NCI-H1694 treated with DMSO at 0.1 percent for 48 hours (cell line): ENCODE measurements around the gene WNT3A.

Source experiments
- DNase-seq: peaks from one replicate; lab custom pipeline; 2025; lab: John Stamatoyannopoulos, UW

Gene WNT3A

DNA sequence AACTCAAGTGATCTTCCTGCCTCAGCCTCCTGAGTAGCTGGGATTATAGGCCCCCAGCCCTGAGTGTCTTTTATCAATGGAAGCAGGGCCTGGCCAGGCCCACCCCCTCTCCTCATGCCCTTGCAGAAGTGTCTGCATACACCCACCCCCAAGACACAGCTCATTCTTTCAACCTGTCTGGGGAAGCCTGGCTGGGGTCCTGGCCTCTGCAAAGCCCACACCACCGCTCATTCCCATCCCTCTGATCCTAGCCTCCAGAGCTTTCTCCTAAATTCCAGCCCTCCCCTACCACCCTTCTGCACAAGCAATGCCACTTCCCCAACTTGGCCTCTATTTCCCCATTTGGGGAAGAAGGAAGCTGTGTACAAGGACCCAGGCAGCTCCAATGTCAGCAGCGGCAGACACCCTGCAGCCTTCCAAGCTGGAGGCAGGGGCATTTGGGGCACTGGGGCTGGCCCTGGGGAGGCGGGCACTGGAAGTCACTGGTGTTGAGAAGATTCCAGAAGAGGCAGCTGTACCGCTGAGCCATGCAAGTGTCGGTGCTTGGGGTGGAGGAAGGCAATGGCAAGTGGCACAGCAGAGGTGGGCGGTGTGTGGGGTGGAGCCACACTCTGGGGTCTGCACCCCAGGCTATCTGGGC is 42.0 kb downstream of the WNT3A start:
- DNase-seq, result no peak

DNA sequence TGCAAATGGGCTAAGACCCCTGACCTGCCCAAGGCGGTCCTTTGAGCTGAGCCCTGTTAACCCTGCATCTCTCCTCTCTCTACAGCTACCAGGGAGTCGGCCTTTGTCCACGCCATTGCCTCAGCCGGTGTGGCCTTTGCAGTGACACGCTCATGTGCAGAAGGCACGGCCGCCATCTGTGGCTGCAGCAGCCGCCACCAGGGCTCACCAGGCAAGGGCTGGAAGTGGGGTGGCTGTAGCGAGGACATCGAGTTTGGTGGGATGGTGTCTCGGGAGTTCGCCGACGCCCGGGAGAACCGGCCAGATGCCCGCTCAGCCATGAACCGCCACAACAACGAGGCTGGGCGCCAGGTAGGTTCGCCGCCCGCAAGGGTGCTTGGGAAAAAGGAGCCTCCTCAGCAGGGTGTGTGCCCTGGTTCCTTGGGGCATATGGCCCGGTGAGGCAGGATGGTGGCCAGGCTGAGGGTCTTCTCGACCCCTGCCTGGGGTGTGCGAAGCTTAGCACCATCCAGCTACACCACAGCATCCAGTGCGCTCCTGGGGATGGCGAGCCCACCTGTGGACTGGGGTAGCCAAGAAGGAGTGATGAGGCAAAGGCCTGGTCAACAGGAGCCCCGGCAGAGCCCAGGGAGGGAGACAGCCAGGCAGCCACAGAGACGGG is 43.9 kb downstream of the WNT3A start:
- DNase-seq, result no peak

DNA sequence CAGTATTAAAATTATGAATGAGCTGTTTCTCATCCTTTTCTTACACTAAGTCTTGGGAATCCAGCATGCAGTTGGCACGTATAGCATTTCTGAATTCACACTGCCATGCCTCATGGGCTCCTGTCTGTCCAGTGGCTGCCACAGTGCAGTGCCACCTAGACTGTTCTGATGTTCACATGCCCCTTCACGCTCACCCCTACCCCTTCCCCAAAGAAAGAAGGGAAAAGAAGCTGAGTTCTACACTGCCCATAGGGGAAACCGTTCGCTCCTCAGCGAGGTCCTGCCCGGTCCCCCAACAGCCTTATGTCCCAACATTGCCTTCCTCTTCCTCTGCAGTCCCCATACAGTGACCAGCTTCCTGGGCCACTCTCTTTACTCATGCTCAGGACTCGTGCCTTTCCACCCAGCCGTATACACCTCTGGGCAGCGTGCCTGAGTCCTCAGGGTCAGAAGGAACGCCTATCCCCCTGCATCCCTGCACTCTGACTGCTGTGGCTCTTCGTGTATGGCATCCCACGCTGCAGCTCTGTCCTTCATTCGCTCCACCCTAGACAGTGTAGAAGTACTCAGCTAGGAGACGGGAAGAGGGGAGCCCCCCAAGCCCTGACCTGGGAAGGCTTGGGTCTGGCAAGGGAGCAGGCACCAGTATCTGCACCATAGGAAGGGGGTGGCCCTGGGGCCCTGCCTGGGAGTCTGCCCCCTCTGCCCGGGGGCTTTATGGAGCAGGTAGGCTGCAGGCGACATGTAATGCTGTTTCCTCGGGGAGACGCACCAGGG is 51.6 kb downstream of the WNT3A start:
- DNase-seq, result no peak

DNA sequence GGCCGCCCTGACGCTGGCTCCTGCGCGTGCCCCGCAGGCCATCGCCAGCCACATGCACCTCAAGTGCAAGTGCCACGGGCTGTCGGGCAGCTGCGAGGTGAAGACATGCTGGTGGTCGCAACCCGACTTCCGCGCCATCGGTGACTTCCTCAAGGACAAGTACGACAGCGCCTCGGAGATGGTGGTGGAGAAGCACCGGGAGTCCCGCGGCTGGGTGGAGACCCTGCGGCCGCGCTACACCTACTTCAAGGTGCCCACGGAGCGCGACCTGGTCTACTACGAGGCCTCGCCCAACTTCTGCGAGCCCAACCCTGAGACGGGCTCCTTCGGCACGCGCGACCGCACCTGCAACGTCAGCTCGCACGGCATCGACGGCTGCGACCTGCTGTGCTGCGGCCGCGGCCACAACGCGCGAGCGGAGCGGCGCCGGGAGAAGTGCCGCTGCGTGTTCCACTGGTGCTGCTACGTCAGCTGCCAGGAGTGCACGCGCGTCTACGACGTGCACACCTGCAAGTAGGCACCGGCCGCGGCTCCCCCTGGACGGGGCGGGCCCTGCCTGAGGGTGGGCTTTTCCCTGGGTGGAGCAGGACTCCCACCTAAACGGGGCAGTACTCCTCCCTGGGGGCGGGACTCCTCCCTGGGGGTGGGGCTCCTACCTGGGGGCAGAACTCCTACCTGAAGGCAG is 52.3 kb downstream of the WNT3A start:
- DNase-seq, result no peak

DNA sequence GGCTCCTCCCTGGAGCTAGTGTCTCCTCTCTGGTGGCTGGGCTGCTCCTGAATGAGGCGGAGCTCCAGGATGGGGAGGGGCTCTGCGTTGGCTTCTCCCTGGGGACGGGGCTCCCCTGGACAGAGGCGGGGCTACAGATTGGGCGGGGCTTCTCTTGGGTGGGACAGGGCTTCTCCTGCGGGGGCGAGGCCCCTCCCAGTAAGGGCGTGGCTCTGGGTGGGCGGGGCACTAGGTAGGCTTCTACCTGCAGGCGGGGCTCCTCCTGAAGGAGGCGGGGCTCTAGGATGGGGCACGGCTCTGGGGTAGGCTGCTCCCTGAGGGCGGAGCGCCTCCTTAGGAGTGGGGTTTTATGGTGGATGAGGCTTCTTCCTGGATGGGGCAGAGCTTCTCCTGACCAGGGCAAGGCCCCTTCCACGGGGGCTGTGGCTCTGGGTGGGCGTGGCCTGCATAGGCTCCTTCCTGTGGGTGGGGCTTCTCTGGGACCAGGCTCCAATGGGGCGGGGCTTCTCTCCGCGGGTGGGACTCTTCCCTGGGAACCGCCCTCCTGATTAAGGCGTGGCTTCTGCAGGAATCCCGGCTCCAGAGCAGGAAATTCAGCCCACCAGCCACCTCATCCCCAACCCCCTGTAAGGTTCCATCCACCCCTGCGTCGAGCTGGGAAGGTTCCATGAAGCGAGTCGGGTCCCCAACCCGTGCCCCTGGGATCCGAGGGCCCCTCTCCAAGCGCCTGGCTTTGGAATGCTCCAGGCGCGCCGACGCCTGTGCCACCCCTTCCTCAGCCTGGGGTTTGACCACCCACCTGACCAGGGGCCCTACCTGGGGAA is 53.0 kb downstream of the WNT3A start:
- DNase-seq, result no peak

DNA sequence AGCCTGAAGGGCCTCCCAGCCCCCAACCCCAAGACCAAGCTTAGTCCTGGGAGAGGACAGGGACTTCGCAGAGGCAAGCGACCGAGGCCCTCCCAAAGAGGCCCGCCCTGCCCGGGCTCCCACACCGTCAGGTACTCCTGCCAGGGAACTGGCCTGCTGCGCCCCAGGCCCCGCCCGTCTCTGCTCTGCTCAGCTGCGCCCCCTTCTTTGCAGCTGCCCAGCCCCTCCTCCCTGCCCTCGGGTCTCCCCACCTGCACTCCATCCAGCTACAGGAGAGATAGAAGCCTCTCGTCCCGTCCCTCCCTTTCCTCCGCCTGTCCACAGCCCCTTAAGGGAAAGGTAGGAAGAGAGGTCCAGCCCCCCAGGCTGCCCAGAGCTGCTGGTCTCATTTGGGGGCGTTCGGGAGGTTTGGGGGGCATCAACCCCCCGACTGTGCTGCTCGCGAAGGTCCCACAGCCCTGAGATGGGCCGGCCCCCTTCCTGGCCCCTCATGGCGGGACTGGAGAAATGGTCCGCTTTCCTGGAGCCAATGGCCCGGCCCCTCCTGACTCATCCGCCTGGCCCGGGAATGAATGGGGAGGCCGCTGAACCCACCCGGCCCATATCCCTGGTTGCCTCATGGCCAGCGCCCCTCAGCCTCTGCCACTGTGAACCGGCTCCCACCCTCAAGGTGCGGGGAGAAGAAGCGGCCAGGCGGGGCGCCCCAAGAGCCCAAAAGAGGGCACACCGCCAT is 53.8 kb downstream of the WNT3A start:
- no peak for DNase-seq

DNA sequence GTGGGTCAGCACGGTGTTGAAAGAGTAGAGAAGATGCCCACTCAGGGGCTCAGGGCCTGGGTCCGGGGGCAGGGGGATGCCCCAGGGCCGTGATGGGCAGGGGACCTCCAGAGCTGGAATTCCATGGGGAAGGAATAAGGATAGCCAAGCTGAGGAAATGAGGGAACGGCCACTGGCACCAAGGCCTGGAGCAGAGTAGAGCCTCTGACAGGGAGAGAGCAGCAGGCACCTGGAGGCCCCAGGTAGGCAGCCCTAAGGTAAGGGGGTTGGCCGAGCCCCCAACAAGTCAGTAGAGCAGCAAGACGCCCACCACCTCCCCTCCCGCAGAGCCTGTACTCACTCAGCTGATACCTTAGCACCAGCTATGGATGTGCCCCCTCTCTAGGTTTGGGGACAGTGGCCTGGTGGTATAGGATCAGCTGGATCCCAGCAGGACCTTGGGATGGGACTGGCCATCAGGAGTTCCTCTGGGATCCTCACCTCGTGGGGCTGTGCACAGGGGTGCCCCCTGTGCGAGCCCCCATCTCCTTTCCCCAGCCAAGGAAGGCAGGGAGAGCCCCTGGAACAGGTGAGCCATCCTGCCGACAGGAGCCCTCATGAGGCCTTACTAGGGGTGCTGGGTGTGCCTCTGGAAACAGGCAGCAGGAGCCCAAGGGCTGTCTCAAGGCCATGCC is 54.8 kb downstream of the WNT3A start:
- no peak for DNase-seq

DNA sequence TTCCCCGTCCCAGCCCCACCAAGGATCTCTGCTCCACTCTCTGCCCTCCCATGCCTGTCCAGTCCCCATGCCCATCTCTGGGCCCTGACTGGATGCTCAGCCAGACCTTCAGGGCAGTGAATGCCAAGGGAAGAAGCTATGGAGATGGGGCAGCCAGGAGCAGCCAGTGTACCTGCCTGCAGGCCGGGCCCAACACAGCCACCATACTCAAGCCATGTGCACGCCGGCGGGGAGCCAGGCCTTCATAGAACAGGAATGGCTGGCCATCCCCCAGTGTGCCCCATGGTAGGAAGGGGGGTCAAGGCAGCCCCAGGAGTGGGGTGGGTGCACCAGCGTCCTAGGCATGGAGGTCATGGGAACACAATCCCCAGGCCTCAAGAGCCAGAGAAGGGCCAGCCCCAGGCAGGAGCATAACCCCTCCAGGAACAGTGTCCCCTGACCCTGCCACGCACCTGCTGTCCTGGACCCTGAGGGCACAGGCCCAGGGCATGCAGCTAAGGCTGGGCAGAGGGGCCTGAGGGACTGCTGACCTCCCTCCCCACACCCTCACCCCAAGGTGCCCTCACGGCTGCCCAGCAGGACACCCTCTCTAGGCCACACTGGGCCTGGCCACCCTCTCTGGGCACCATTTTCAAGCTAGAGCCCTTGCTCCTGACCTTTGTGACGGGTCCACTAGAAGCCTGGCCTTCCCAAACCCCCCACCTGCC is 55.4 kb downstream of the WNT3A start:
- DNase-seq, result no peak

DNA sequence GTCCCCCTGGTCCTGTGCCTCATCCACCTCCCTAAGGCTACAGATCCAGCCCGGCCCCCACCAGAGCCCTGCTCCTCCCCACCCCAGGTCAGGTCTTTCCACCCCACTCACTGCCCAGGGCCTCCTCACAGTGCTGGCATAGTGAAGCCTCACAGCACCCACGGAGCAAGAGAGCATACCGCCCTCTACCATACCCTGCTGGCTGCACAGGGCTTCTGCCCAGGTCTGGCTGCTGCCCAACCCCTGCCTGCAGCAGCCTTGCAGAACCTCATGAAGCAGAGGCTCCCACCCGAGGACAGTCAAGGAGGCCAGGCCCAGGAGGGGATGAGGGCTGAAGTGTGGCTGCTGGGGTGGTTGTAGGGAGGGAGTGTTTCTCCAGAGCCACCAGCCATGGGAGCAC is 56.0 kb downstream of the WNT3A start:
- DNase-seq, result no peak

DNA sequence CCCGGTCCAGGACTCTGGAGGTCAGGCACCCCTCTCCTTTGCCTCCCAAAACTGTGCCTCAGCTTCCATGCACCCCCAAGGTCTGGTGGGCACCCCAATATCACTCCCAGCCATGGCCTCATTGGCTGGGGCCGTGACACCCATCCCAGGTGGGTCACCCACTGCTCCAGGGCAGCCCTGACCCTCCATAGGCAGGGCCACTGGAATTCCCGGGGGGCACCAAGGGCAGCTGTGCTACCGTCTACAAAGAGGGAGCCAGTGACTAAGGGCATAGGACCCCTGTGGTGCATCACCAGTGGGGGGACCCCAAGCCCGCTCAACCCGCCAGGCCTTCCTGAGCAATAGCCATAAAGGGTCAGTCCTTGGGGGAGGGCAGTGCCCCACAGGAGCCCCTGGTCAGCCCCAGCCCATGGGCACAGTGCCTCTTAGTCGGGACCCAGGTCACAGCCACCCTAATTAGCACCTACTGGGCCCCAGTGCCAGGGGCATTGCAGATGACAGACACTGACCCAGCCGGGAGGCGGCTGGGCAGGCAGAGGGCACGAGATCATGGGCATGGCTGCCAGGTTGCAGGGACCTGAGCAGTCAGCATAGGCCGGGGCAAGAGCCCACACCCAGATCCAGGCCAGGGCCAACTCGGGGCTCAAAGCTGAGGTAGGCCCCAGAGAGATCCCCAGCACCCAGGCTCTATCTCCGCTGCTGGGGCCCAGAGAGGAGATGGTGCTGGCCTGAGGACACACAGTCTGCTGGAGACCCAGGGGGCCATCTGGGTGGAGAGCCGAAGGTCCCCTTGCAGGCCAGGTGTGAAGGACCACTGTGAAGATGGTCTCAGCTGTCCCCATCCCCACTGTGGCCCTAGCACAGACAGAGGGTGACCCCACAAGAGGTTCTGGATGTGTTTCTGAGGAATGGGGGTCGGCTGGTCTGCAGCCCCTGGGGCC is 56.7 kb downstream of the WNT3A start:
- no peak for DNase-seq

DNA sequence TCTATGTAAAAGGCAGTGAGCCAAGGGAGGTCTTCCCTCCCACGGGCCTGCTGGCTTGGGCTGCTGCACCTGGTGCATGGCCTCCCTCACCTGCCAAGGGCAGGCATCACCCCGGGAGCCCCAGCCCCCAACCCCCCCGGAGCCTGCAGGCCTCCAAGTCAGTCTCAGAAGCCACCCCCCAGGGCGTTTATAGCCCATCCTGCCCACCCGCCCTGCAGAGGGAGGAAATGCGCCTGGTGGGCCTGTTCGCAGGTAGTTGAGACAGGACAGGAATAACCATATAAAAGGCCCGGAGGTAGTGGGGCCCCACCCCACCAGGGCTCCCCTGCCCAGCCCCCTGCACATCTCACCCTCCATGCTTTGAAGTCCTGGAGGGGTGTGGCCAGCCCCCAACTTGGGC is 57.5 kb downstream of the WNT3A start:
- DNase-seq, result no peak

DNA sequence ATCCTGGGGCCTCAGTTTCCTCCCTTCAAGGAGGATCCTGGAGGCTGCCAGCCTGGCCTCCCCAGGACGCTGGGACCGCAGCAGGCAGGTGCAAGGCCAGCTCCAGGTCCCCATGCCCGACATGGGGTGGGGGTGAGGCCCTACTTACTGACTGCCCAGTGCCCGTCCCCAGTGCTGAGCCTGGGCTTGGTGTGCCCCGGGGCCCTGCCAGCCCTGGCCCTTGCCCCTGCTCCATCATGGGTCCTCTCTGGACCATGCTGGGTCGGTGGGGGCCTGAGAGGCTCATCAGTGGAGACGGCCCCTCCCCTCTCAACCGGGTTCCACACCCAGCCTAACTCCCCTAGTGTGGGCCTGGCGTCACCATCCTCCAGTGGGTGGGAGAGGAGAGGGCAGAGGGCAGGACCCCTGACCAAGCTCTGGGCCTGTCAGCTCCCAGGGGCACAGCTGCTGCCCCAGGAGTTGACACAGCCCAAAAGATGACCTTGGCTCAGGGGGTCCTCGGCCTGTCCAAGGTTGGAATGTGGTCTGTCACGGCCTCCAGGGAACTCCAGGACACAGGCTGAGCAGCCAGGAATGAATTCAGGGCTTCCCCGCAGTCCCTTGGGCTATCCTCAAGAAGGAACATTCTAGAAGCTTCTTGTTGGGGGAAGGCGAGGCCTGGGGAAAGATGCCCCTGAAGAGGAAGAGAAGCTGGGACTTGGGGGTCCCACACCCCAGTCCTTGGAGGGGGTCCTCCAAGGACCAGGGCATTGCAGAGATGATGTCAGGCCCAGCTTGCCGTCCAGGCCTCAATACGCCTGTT is 58.1 kb downstream of the WNT3A start:
- no peak for DNase-seq

DNA sequence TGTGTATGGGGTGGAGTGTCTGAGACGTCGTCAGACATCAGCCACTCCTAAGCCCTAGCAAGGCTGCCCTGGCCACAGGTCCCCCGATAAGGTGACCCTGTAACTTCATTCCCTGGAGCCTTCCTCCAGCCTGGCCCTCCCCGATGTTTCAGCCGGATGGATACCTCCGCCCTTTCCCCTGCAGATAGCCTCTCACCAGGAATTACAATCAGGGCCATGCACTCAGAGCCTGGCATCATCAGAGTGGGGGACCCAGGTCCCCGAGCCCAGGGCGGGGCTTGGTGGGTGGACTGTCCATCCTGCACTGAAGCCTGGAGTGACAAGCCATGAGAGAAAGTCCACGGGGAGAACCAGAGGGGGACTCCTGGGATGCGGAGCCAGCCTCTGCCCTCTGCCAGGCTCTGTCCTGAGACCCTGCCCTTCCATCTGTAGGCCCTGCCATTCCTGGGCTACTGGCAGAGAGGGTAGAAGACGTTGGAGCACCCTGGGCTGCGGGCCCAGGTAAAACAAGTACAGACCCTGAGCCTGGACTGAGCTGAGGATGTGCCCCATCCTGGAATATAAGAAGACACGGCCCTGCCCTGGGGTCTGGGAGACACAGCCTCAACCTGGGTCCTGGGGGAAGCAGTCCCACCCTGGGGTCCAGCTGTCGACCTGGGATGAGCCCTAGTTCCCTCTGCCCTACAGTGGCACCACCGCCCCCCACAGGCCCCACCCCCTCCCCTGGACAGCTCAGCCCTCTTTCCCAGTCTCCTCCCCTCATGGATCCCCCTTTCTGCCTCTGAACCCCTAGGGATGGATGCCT is 58.9 kb downstream of the WNT3A start:
- DNase-seq, result no peak

DNA sequence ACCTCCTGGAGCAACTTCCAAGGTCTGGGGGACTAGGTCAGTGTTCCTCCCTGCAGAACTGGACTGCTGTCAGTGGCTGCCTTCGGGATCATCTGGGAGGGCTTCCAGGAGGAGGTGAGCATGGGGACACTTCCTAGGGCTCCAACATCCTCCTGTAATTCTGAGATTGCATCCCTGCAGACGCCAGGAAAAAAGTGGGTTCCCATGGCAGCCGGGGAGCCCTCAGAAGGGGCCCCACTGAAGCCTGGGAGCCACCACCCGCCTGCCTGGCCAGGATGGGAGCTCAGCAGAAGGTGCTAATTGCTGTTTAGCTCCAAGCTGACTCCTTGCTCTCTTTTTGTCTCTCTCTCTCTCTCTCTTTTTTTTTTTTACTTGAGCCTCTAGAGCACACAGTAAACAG is 59.6 kb downstream of the WNT3A start:
- DNase-seq, result no peak

DNA sequence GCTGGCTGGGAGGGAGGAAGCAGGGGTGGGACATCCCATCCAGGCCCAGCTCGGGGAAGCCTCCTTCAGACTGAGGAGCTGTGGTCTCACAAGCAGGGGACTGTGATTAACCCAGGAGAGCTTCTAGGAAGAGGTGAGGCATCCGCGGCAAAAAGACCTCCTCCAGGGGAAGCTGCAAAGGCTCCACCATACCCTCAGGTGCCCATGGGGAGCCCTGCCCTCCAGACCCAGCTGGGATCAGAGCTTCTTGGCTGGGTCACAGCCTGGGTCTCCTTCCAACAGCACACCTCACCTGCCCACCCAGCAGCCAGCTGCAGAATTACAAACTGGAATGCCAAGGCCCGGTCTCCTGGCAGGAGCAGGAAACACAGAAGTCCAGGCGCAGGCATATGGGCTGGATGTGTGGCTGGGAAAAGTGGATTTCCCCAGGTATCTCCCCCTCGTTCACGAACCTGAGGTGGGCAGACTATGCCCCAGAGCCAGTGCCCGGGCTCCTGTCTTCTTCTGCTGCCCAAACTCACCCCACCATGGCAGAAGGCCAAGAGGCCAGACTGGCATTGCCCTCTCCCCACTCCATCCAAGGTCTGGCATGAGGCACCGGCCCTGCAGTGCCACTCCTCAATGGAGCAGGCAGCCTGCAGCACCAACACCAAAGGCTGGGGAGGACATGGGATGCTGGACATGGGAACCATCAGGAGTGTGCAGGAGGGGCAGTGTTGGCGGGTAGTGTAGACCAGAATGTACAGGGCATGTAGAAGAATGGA is 60.3 kb downstream of the WNT3A start:
- no peak for DNase-seq

DNA sequence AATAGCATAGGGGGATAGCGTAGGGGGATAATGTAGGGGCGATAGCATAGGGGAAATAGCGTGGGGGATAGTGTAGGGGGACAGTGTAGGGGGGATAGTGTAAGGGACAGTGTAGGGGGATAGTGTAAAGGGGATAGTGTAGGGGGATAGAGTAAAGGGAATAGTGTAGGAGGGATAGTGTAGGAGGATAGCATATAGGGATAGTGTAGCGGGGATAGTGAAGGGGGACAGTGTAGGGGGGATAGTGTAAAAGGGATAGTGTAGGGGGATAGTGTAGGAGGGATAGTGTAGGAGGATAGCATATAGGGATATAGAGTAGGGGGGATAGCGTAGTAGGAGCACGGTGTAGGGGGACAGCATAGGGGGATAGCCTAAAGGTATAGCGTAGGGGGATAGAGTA is 61.6 kb downstream of the WNT3A start:
- DNase-seq, result no peak
